HL-60 (cell line): ENCODE measurements around the gene TBCK.
A peak's percentile ranks its signal among the peaks of the same experiment; 100 is the strongest.

Experiments used
- DNase-seq, 2 experiments: peaks; one replicate each; pipeline ENCODE4 v3.0.0-alpha.2; 2010 to 2020; ENCODE audit warnings: low read depth in 1 of 2, low spot score in 1 of 2
- H3K27ac ChIP-seq: fragments of 250-450 bp; sonication (Bioruptor Pico); replicated peaks from 2 replicates; pipeline ENCODE4 v1.5.1; 2020; ENCODE audit warnings: mild to moderate bottlenecking, moderate library complexity
- H3K27me3 ChIP-seq: fragments of 250-450 bp; sonication (Bioruptor Pico); 2 replicates; pipeline ENCODE4 v1.5.1; 2021; ENCODE audit warnings: mild to moderate bottlenecking, moderate library complexity; ENCODE audit not compliant: insufficient read depth, poor library complexity, severe bottlenecking
- H3K4me3 ChIP-seq: replicated peaks from 2 replicates; pipeline ENCODE4 v1.5.1; 2011; ENCODE audit warnings: mild to moderate bottlenecking, control low read depth, low read length; ENCODE audit not compliant: insufficient read depth
- GABPA ChIP-seq: IDR thresholded peaks from 2 replicates; pipeline ENCODE4 v1.6.1; 2012; ENCODE audit warnings: low read depth
- POLR2AphosphoS5 ChIP-seq: IDR thresholded peaks from 2 replicates; pipeline ENCODE4 v1.6.1; 2012; ENCODE audit warnings: low read depth
- SPI1 ChIP-seq: IDR thresholded peaks from 2 replicates; pipeline ENCODE4 v1.6.1; 2012; ENCODE audit warnings: low read depth, mild to moderate bottlenecking, borderline replicate concordance
- TF ChIP-seq, protein P1 (sequence below): IDR thresholded peaks from one replicate; pipeline ENCODE4 v1.5.1; 2011; ENCODE audit warnings: low read length, control low read depth, inconsistent platforms; ENCODE audit not compliant: insufficient read depth
- TF ChIP-seq, protein P2 (sequence below): IDR thresholded peaks from 2 replicates; pipeline ENCODE4 v1.6.1; 2012; ENCODE audit warnings: low read depth; ENCODE audit not compliant: insufficient replicate concordance

The TBCK gene

DNA sequence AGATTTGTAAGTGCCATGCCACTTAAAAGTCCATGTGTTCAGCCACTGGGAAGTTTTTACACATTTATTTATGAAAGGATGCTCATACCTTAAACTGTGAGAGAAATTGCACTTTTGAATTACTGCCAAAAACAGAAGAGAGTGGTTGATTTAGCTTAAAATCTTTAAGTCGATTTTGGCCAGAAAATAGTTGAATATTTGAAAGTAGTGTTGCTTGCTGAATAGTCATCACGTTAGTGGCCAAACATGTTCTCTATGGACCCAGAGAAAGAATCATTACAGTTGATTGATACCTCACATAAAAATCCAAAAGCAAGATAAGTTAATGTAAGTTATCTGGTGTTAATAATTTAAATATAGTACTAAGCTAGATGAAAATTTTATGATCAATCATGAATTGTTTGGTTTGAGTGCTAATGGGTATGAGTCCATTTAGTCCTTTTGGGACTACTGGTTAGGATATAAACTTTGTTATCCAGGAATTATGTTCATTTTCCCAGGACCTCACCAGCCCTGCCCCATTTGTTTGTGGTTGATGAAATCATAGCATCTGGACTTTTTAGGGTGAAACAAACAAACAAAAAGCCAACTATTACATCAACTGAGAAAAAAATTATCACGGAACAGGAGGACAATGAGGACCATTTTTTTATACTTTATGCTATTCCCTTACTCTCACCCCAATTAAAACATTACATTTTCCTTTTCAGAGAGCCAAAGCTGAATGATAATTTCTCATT lies 46.2 kb upstream of the TBCK start:
- no peak for DNase-seq
- no peak overlapping the region for H3K27ac ChIP-seq
- H3K27me3 ChIP-seq: no peaks in the 10 kb centered on the region
- TF ChIP-seq POLR2AphosphoS5 (no peak), GABPA (no peak), SPI1 (no peak)
- TF ChIP-seq, protein P1, sequence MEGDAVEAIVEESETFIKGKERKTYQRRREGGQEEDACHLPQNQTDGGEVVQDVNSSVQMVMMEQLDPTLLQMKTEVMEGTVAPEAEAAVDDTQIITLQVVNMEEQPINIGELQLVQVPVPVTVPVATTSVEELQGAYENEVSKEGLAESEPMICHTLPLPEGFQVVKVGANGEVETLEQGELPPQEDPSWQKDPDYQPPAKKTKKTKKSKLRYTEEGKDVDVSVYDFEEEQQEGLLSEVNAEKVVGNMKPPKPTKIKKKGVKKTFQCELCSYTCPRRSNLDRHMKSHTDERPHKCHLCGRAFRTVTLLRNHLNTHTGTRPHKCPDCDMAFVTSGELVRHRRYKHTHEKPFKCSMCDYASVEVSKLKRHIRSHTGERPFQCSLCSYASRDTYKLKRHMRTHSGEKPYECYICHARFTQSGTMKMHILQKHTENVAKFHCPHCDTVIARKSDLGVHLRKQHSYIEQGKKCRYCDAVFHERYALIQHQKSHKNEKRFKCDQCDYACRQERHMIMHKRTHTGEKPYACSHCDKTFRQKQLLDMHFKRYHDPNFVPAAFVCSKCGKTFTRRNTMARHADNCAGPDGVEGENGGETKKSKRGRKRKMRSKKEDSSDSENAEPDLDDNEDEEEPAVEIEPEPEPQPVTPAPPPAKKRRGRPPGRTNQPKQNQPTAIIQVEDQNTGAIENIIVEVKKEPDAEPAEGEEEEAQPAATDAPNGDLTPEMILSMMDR: no peak
- TF ChIP-seq, protein P2, sequence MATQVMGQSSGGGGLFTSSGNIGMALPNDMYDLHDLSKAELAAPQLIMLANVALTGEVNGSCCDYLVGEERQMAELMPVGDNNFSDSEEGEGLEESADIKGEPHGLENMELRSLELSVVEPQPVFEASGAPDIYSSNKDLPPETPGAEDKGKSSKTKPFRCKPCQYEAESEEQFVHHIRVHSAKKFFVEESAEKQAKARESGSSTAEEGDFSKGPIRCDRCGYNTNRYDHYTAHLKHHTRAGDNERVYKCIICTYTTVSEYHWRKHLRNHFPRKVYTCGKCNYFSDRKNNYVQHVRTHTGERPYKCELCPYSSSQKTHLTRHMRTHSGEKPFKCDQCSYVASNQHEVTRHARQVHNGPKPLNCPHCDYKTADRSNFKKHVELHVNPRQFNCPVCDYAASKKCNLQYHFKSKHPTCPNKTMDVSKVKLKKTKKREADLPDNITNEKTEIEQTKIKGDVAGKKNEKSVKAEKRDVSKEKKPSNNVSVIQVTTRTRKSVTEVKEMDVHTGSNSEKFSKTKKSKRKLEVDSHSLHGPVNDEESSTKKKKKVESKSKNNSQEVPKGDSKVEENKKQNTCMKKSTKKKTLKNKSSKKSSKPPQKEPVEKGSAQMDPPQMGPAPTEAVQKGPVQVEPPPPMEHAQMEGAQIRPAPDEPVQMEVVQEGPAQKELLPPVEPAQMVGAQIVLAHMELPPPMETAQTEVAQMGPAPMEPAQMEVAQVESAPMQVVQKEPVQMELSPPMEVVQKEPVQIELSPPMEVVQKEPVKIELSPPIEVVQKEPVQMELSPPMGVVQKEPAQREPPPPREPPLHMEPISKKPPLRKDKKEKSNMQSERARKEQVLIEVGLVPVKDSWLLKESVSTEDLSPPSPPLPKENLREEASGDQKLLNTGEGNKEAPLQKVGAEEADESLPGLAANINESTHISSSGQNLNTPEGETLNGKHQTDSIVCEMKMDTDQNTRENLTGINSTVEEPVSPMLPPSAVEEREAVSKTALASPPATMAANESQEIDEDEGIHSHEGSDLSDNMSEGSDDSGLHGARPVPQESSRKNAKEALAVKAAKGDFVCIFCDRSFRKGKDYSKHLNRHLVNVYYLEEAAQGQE: no peak
- no peak overlapping the region for H3K4me3 ChIP-seq

DNA sequence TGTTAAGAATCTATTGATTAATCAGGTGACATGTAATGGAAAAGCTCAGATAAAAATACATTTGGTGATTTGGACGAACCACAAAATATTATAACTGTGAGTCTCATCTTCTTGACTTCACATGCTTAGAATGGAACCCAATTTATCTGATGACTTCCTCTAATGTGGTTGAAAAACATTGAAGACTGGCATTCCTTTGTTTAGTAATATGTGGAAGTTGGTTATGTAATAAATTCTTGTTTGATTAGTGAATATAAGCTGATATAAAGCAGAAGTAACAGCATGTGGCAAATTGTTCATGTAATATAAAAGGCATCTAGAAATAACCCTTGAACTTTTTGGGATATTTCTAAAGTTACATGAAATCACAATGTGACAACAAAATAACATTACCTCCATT lies 42.9 kb upstream of the TBCK start:
- no peak for TF ChIP-seq GABPA
- peak; percentile 77; the same call in 1 of the 2 replicates for TF ChIP-seq SPI1
- Histone ChIP-seq H3K27me3 (no peaks in the 10 kb centered on the region), H3K4me3 (no peak overlapping the region), H3K27ac (no peak overlapping the region)
- DNase-seq: peak in 1 of 2 experiments; percentile 54

DNA sequence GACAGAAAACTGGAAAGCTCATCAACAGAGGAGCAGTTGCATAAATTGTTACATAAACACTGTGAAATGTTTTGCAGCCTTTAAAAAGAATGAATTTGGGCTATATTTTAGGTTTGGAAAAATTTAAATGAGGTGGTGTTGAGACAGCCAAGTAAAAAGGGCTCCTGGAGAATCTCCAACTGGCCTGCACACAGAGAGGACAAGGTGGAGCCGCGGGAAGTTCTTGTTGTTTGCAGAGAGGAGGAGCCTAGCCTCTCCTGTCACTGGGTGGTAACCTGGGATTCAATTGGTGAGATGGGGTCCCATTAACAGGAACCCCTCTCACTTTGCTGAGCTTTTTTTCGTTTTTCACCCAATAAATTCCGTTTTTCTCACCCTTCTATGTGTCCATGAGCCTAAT lies 39.2 kb upstream of the TBCK start:
- DNase-seq: no peak
- Histone ChIP-seq H3K27ac (no peak overlapping the region), H3K4me3 (no peak overlapping the region), H3K27me3 (no peaks in the 10 kb centered on the region)
- TF ChIP-seq GABPA (no peak), SPI1 (no peak), POLR2AphosphoS5 (no peak)
- TF ChIP-seq, protein P2: no peak
- TF ChIP-seq, protein P1: no peak

DNA sequence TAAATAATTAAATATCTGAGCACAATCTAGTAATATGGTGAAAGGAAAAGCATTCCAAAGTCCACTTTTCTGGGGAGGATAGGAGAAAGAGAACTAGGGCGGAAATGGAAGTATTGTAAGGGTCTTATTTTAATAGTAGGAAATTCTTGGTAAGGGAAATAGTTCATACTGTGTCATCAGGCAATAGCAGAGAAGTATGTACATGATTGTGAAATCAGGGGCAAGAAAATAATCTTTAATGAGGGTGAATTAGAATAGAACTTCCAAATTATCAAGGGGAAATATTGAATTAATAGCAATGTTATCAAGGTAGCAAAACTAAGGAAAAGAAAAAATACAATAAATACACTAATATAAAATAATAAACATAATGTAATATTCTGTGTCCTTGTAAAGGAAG lies 37.8 kb upstream of the TBCK start:
- DNase-seq: no peak
- H3K27ac ChIP-seq: no peak overlapping the region
- TF ChIP-seq, protein P2: no peak
- TF ChIP-seq GABPA (no peak), SPI1 (no peak), POLR2AphosphoS5 (no peak)
- TF ChIP-seq, protein P1: no peak
- no peak overlapping the region for H3K4me3 ChIP-seq
- no peaks in the 10 kb centered on the region for H3K27me3 ChIP-seq
